AG04450 (cell line): ENCODE results near the gene LRRC75A. TPM values are rescaled to one million over a fixed set of nuclear protein-coding genes. Genes with fewer than 3 reads are reported as not detected.

Experiments used
- CTCF ChIA-PET: fragments of 300-600, 350-600 bp; formaldehyde crosslinking; extraction: SDS; loops from one replicate; lab custom pipeline; 2022; ENCODE audit warnings: antibody characterized with exemption, inconsistent platforms; lab: Charles Lee
- POLR2A ChIA-PET: fragments of 350-600 bp; formaldehyde crosslinking; extraction: SDS; loops from one replicate; lab custom pipeline; 2021; ENCODE audit warnings: antibody characterized with exemption, inconsistent platforms; lab: Yijun Ruan, JAX
- DNase-seq: peaks from one replicate; pipeline ENCODE4 v3.0.0-alpha.2; 2011; ENCODE audit warnings: low read depth, low spot score
- H3K27ac ChIP-seq: one replicate; pipeline ENCODE4 v1.5.1; 2012; ENCODE audit warnings: low read depth, low read length, control low read depth
- H3K27me3 ChIP-seq: one replicate; pipeline ENCODE4 v1.6.0; 2012; ENCODE audit warnings: low read length; ENCODE audit not compliant: control insufficient read depth, insufficient read depth
- H3K4me3 ChIP-seq: 2 replicates; pipeline ENCODE4 v1.5.1; 2011; ENCODE audit warnings: mild to moderate bottlenecking, low read depth, low read length, control low read depth
- H3K9me3 ChIP-seq: 2 replicates; pipeline ENCODE4 v1.5.1; 2012; ENCODE audit warnings: low read length; ENCODE audit not compliant: control insufficient read depth, insufficient read depth
- CTCF ChIP-seq: IDR thresholded peaks from 2 replicates; pipeline ENCODE4 v1.5.1; 2011; ENCODE audit warnings: low read depth, low read length, control low read depth, inconsistent platforms
- polyA plus RNA-seq: library from polyadenylated mRNA; depleted of rRNA; stranded (reverse); fragments of >200 nt; gene quantifications from 2 replicates; pipeline ENCODE4 v1.2.3, GENCODE V29; 2011

LRRC75A gene
- polyA plus RNA-seq, 1 experiment = 1.2 TPM

- peaks cover 12% of the 10 kb centered on the region for H3K27me3 ChIP-seq
- ChIA-PET POLR2A (no interaction called here), CTCF (interaction anchor here (0.8 to 0.9 kb wide), 3 partner anchors 9 to 54 kb away, joined by 3 read pairs; no protein-coding TSS in a partner anchor)
- TF ChIP-seq CTCF = no peak
- DNase-seq = no peak
- no peaks in the 10 kb centered on the region for H3K9me3 ChIP-seq
- no peak overlapping the region for H3K4me3 ChIP-seq
- no peak overlapping the region for H3K27ac ChIP-seq
These were observed 16.0 kb upstream of the LRRC75A start for GRCh38 chr17:16507918-16508533.

GRCh38 chr17:16506188-16506587, 14.2 kb upstream of the LRRC75A start:
- CTCF ChIA-PET = interaction anchor here (2.4 kb wide), 1 partner anchor 16 kb away, joined by 7 read pairs; no protein-coding TSS in a partner anchor
- peaks cover 15% of the 10 kb centered on the region for H3K27me3 ChIP-seq
- H3K27ac ChIP-seq = no peak overlapping the region
- no peak for DNase-seq
- H3K4me3 ChIP-seq = no peak overlapping the region
- TF ChIP-seq CTCF = peak; percentile 41
- POLR2A ChIA-PET = no interaction called here
- H3K9me3 ChIP-seq = no peaks in the 10 kb centered on the region

DNA sequence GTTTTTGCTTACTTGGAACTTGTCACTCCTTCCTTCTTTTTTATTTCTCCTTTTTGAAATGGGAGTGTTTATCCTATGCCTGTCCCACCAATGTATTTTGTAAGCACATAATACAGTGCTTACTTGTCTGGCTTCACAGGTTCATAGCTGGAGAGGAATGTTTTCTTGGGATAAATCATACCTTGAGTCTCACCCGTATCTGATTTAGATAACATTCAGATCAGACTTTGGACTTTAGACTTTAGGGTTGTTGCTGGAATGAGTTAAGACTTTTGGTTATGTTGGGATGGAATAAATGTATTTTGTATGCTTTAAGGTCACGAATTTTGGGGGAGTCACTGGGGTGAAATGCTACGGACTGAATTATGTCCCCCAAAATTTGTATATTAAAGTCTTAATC, 13.0 kb upstream of the LRRC75A start:
- ChIA-PET CTCF (interaction anchor here (2.4 kb wide), 1 partner anchor 17 kb away, joined by 7 read pairs; no protein-coding TSS in a partner anchor), POLR2A (no interaction called here)
- no peaks in the 10 kb centered on the region for H3K9me3 ChIP-seq
- no peak for DNase-seq
- H3K27me3 ChIP-seq = peaks cover 15% of the 10 kb centered on the region
- H3K4me3 ChIP-seq = no peak overlapping the region
- TF ChIP-seq CTCF = no peak
- no peak overlapping the region for H3K27ac ChIP-seq

- CTCF ChIA-PET = interaction anchor here (0.6 to 0.8 kb wide), 3 partner anchors 22 to 134 kb away, joined by 3 to 4 read pairs (median 3); no protein-coding TSS in a partner anchor
- H3K4me3 ChIP-seq = no peak overlapping the region
- no peak for TF ChIP-seq CTCF
- H3K9me3 ChIP-seq = no peaks in the 10 kb centered on the region; the same call in 1 of the 2 replicates
- no peak overlapping the region for H3K27ac ChIP-seq
- POLR2A ChIA-PET = interaction anchor here (0.5 kb wide), 1 partner anchor 15 kb away, joined by 5 read pairs; no protein-coding TSS in a partner anchor
- H3K27me3 ChIP-seq = peaks cover 27% of the 10 kb centered on the region
- no peak for DNase-seq
These were observed 5.0 kb upstream of the LRRC75A start for GRCh38 chr17:16496820-16497489.
